ENCODE results near the gene REG1A.

Gene REG1A, protein sequence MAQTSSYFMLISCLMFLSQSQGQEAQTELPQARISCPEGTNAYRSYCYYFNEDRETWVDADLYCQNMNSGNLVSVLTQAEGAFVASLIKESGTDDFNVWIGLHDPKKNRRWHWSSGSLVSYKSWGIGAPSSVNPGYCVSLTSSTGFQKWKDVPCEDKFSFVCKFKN

DNA sequence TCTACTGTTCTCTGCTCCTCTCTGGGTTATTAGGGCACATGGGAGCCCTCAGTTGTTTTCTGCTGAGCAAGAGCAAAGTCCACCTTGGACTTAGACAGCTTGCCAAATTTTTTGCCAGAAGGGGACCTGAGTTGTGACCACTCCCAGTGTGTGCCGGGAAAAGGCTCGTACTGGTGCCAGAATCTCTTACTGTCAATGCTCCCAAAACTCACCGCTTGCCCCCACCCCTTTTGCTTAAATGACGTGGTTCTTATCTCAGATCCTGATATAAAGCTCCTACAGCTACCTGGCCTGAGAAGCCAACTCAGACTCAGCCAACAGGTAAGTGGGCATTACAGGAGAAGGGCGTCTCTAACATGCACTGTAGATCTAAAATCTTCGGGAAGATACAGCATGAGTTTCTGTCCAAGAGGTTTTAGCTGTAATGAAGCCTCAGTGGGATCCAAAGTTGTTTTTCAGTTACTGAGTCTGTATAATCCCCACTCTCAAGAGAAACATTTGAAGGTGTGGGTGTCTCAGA, at the start of gene REG1A:
Gene REG1A, plus strand, starts transcription at position 295 of the 520 bp plus-strand sequence. CDS start 374 bp downstream, outside the sequence.
- TF ChIP-seq EZH2phosphoT487 (IDR thresholded peaks at IDR 0.05; ENCODE audit: borderline replicate concordance), result no peak
- TF ChIP-seq, protein P1, sequence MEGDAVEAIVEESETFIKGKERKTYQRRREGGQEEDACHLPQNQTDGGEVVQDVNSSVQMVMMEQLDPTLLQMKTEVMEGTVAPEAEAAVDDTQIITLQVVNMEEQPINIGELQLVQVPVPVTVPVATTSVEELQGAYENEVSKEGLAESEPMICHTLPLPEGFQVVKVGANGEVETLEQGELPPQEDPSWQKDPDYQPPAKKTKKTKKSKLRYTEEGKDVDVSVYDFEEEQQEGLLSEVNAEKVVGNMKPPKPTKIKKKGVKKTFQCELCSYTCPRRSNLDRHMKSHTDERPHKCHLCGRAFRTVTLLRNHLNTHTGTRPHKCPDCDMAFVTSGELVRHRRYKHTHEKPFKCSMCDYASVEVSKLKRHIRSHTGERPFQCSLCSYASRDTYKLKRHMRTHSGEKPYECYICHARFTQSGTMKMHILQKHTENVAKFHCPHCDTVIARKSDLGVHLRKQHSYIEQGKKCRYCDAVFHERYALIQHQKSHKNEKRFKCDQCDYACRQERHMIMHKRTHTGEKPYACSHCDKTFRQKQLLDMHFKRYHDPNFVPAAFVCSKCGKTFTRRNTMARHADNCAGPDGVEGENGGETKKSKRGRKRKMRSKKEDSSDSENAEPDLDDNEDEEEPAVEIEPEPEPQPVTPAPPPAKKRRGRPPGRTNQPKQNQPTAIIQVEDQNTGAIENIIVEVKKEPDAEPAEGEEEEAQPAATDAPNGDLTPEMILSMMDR (conservative IDR thresholded peaks at IDR 0.05; ENCODE audit: low read length), result no peak
- Histone ChIP-seq H3K4me2 (ENCODE audit: low read depth, low read length, poor library complexity, severe bottlenecking) (no peak within 1 kb of the TSS), H3K27me3 (ENCODE audit: insufficient read depth, low read length, poor library complexity, severe bottlenecking) (no peaks in the 10 kb centered on the region), H2AFZ (ENCODE audit: low read length) (no peak within 1 kb of the TSS), H3K4me1 (ENCODE audit: insufficient read depth, low read length, poor library complexity, severe bottlenecking) (no peaks in the 10 kb centered on the region), H3K79me2 (ENCODE audit: insufficient read depth, low read length) (no peaks in the 10 kb centered on the region), H4K20me1 (ENCODE audit: insufficient read depth, low read length, poor library complexity, severe bottlenecking) (no peaks in the 10 kb centered on the region), H3K36me3 (ENCODE audit: insufficient read depth, low read length) (no peaks in the 10 kb centered on the region), H3K4me3 (ENCODE audit: low read length, poor library complexity, severe bottlenecking) (no peak within 1 kb of the TSS), H3K9me3 (ENCODE audit: insufficient read depth, low read depth, low read length) (no peaks in the 10 kb centered on the region), H3K9me2 (replicated peaks; ENCODE audit: low read depth, low read length) (no peaks in the 10 kb centered on the region), H3K9ac (ENCODE audit: low read depth, low read length, poor library complexity, severe bottlenecking) (no peak within 1 kb of the TSS), H3F3A (ENCODE audit: low read depth) (no peaks in the 10 kb centered on the region)

DNA sequence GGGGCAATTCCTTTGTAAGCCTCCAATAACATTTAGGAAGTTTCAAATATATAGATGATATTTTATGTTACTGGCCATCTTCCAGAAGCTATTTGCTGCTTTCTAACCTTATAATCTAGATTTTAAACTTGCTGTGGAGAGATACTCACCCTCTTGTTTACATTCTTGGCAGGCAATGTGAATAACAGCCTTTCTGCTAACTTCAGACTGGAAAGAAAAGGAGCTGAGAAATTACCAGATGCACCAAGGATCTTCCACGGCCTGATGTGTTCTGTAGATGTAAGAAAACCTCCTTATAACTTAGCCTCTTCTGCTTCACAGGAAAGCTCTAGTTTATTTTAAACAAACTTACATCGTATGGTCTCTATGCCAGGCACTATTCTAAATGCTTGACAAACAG, 49.2 kb upstream of the REG1A start:
- Histone ChIP-seq H3K79me2 (ENCODE audit: insufficient read depth, low read length) (no peaks in the 10 kb centered on the region), H3K9me2 (replicated peaks; ENCODE audit: low read depth, low read length) (no peaks in the 10 kb centered on the region), H3K9me3 (ENCODE audit: insufficient read depth, low read depth, low read length) (no peaks in the 10 kb centered on the region), H3F3A (ENCODE audit: low read depth) (no peaks in the 10 kb centered on the region), H3K9ac (ENCODE audit: low read depth, low read length, poor library complexity, severe bottlenecking) (no peak overlapping the region), H3K4me1 (ENCODE audit: insufficient read depth, low read length, poor library complexity, severe bottlenecking) (no peaks in the 10 kb centered on the region), H4K20me1 (ENCODE audit: insufficient read depth, low read length, poor library complexity, severe bottlenecking) (no peaks in the 10 kb centered on the region), H3K36me3 (ENCODE audit: insufficient read depth, low read length) (no peaks in the 10 kb centered on the region), H3K4me3 (ENCODE audit: low read length, poor library complexity, severe bottlenecking) (no peak overlapping the region), H2AFZ (ENCODE audit: low read length) (no peak overlapping the region), H3K27me3 (ENCODE audit: insufficient read depth, low read length, poor library complexity, severe bottlenecking) (no peaks in the 10 kb centered on the region), H3K4me2 (ENCODE audit: low read depth, low read length, poor library complexity, severe bottlenecking) (no peak overlapping the region)
- no peak for TF ChIP-seq EZH2phosphoT487 (IDR thresholded peaks at IDR 0.05; ENCODE audit: borderline replicate concordance)
- TF ChIP-seq, protein P1 (conservative IDR thresholded peaks at IDR 0.05; ENCODE audit: low read length), result no peak

DNA sequence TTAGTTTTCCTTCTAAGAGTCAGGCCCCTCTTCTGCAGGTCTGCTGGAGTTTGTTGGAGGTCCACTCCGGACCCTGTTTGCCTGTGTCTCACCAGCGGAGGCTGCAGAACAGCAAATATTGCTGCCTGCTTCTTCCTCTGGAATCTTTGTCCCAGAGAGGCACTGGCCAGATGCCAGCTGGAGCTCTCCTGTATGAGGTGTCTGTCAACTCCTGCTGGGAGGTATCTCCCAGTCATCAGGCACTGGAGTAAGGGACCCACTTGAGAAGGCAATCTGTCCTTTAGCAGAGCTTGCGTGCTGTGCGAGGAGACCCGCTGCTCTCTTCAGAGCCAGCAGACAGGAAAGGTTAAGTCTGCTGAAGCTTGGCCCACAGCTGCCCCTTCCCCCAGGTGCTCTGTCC, 37.3 kb upstream of the REG1A start:
- H2AFZ ChIP-seq (ENCODE audit: low read length), result no peak overlapping the region
- no peaks in the 10 kb centered on the region for H3K27me3 ChIP-seq (ENCODE audit: insufficient read depth, low read length, poor library complexity, severe bottlenecking)
- TF ChIP-seq EZH2phosphoT487 (IDR thresholded peaks at IDR 0.05; ENCODE audit: borderline replicate concordance), result no peak
- TF ChIP-seq, protein P1 (conservative IDR thresholded peaks at IDR 0.05; ENCODE audit: low read length), result no peak
- H3K4me2 ChIP-seq (ENCODE audit: low read depth, low read length, poor library complexity, severe bottlenecking), result no peak overlapping the region
- no peaks in the 10 kb centered on the region for H3K36me3 ChIP-seq (ENCODE audit: insufficient read depth, low read length)
- H3F3A ChIP-seq (ENCODE audit: low read depth), result no peaks in the 10 kb centered on the region
- H3K9ac ChIP-seq (ENCODE audit: low read depth, low read length, poor library complexity, severe bottlenecking), result no peak overlapping the region
- no peaks in the 10 kb centered on the region for H3K9me3 ChIP-seq (ENCODE audit: insufficient read depth, low read depth, low read length)
- no peak overlapping the region for H3K4me3 ChIP-seq (ENCODE audit: low read length, poor library complexity, severe bottlenecking)
- no peaks in the 10 kb centered on the region for H3K9me2 ChIP-seq (replicated peaks; ENCODE audit: low read depth, low read length)
- no peaks in the 10 kb centered on the region for H3K4me1 ChIP-seq (ENCODE audit: insufficient read depth, low read length, poor library complexity, severe bottlenecking)
- no peaks in the 10 kb centered on the region for H3K79me2 ChIP-seq (ENCODE audit: insufficient read depth, low read length)
- H4K20me1 ChIP-seq (ENCODE audit: insufficient read depth, low read length, poor library complexity, severe bottlenecking), result no peaks in the 10 kb centered on the region

All from Loucy (cell line).